CD14-positive monocyte (primary cell): Measurements from ENCODE around the gene CARD11. TPM values are rescaled to one million over a fixed set of nuclear protein-coding genes. Genes with fewer than 3 reads are reported as not detected.
A peak's percentile ranks its signal among the peaks of the same experiment; 100 is the strongest.

Source experiments
- DNase-seq, 3 donors: peaks; one replicate each; pipeline ENCODE4 v3.0.0-alpha.2; 2011 to 2022
- H2AFZ ChIP-seq: 2 replicates; pipeline ENCODE4 v1.6.0; 2012; ENCODE audit warnings: mild to moderate bottlenecking, low read depth, low read length, inconsistent platforms; ENCODE audit not compliant: insufficient read depth, poor library complexity, severe bottlenecking
- H3K27ac ChIP-seq, 2 donors: 1 replicate in 1 of 2; 2 replicates in 1 of 2; pipeline ENCODE4 v1.5.1; 2012 to 2013; ENCODE audit warnings: low read length in 2 of 2, control low read depth in 1 of 2, inconsistent platforms in 1 of 2, low read depth in 1 of 2, mild to moderate bottlenecking in 1 of 2
- H3K27me3 ChIP-seq, 2 donors: one replicate each; pipeline versions ENCODE4 v1.6.0 to v1.6.1; 2011 to 2013; ENCODE audit warnings: low read length in 2 of 2; ENCODE audit not compliant: control insufficient read depth in 2 of 2, insufficient read depth in 2 of 2
- H3K36me3 ChIP-seq, 2 donors: replicated peaks in 1 of 2; 1 replicate in 1 of 2; 2 replicates in 1 of 2; pipeline versions ENCODE4 v1.5.1 to v1.6.1; 2012 to 2013; ENCODE audit warnings: low read length in 2 of 2, control low read depth in 1 of 2, inconsistent platforms in 1 of 2, mild to moderate bottlenecking in 1 of 2; ENCODE audit not compliant: insufficient read depth in 2 of 2, control insufficient read depth in 1 of 2
- H3K4me1 ChIP-seq, 2 donors: 1 replicate in 1 of 2; 2 replicates in 1 of 2; pipeline versions ENCODE4 v1.5.1 to v1.6.1; 2012 to 2013; ENCODE audit warnings: low read length in 2 of 2, control low read depth in 1 of 2, inconsistent platforms in 1 of 2, mild to moderate bottlenecking in 1 of 2, moderate library complexity in 1 of 2; ENCODE audit not compliant: insufficient read depth in 2 of 2, control insufficient read depth in 1 of 2
- H3K4me2 ChIP-seq: replicated peaks from 2 replicates; pipeline ENCODE3; 2012; ENCODE audit warnings: low read length, moderate library complexity, mild to moderate bottlenecking; ENCODE audit not compliant: poor library complexity, severe bottlenecking; ENCODE audit errors: extremely low read depth
- H3K4me3 ChIP-seq, 3 experiments: fragments of 200-600 bp in 1 of 3; sonication (generic) in 1 of 3; replicated peaks in 1 of 3; 1 replicate in 2 of 3; 2 replicates in 1 of 3; pipeline ENCODE4 v1.5.1; 2011 to 2013; ENCODE audit warnings: low read length in 3 of 3, mild to moderate bottlenecking in 3 of 3, control low read depth in 2 of 3, low read depth in 2 of 3, inconsistent platforms in 1 of 3, moderate library complexity in 1 of 3
- H3K79me2 ChIP-seq: 2 replicates; pipeline ENCODE4 v1.6.0; 2012; ENCODE audit warnings: mild to moderate bottlenecking, control low read depth, inconsistent platforms, low read length, moderate library complexity; ENCODE audit not compliant: insufficient read depth
- H3K9ac ChIP-seq: 2 replicates; pipeline ENCODE4 v1.6.0; 2017; ENCODE audit warnings: low read length, mild to moderate bottlenecking; ENCODE audit not compliant: insufficient read depth, poor library complexity, severe bottlenecking
- H3K9me3 ChIP-seq, 2 donors: replicated peaks in 1 of 2; 1 replicate in 1 of 2; 2 replicates in 1 of 2; pipeline versions ENCODE4 v1.5.1 to v1.6.1; 2012 to 2013; ENCODE audit warnings: low read length in 2 of 2, control low read depth in 1 of 2; ENCODE audit not compliant: control insufficient read depth in 1 of 2, insufficient read depth in 1 of 2
- H4K20me1 ChIP-seq: 2 replicates; pipeline ENCODE4 v1.6.0; 2012; ENCODE audit warnings: mild to moderate bottlenecking, low read length, control low read depth, moderate library complexity; ENCODE audit not compliant: insufficient read depth
- H3K27ac Mint-ChIP-seq, 7 donors: one replicate each; pipeline ENCODE4 v1.8.0; 2020; ENCODE audit warnings: mild to moderate bottlenecking in 7 of 7, mixed read lengths in 7 of 7, moderate library complexity in 6 of 7, inconsistent platforms in 2 of 7
- H3K27me3 Mint-ChIP-seq, 3 donors: one replicate each; pipeline ENCODE4 v1.8.0; 2021 to 2022; ENCODE audit warnings: low read depth in 3 of 3, mild to moderate bottlenecking in 3 of 3, mixed read lengths in 3 of 3, moderate library complexity in 3 of 3, inconsistent platforms in 1 of 3
- H3K36me3 Mint-ChIP-seq, 2 donors: one replicate each; pipeline ENCODE4 v1.8.0; 2020; ENCODE audit warnings: mixed read lengths in 2 of 2, inconsistent platforms in 1 of 2, mild to moderate bottlenecking in 1 of 2
- H3K4me1 Mint-ChIP-seq: one replicate; pipeline ENCODE4 v1.8.0; 2020; ENCODE audit warnings: mild to moderate bottlenecking, mixed read lengths
- H3K4me3 Mint-ChIP-seq, 2 donors: one replicate each; pipeline ENCODE4 v1.8.0; 2020; ENCODE audit warnings: mild to moderate bottlenecking in 2 of 2, mixed read lengths in 2 of 2, moderate library complexity in 1 of 2
- H3K9me3 Mint-ChIP-seq, 7 donors: one replicate each; pipeline ENCODE4 v1.8.0; 2020 to 2022; ENCODE audit warnings: mixed read lengths in 7 of 7, mild to moderate bottlenecking in 6 of 7, moderate library complexity in 6 of 7, inconsistent platforms in 2 of 7
- CTCF ChIP-seq: fragments of 200-600 bp; IDR thresholded peaks from one replicate; pipeline ENCODE4 v1.8.0; 2022; ENCODE audit warnings: antibody characterized with exemption, mild to moderate bottlenecking
- WGBS: methylation state at CpG from one replicate; pipeline ENCODE4 v1.1.5; 2013; ENCODE audit warnings: missing lambda C conversion rate; ENCODE audit not compliant: insufficient coverage; 5-methylcytosine and 5-hydroxymethylcytosine counted together
- intact Hi-C, 2 donors: fragments of 100-400 bp; cut with micrococcal nuclease; formaldehyde crosslinking; loops; one replicate each; pipeline versions ENCODE4 v1.15.0 to v1.15.1; 2023
- polyA plus RNA-seq, 3 donors: library from polyadenylated mRNA; depleted of rRNA in 1 of 3; unstranded in 2 of 3; stranded (reverse) in 1 of 3; fragments of 300-500 nt in 2 of 3; fragments of >200 nt in 1 of 3; fragmentation: Illumina TruSeq in 2 of 3; gene quantifications; 1 replicate in 2 of 3; 2 replicates in 1 of 3; pipeline ENCODE4 v1.2.3, GENCODE V29; 2012 to 2021

The CARD11 gene
- polyA plus RNA-seq, 3 donors = 0.04 to 0.17 TPM; not detected in 1

GRCh38 chr7:2982831-2983230 is 60.8 kb downstream of the CARD11 start:
- Histone ChIP-seq H3K27me3 (peaks cover 15 to 29% of the 10 kb centered on the region in 2 donors), H3K79me2 (no peaks in the 10 kb centered on the region), H3K4me3 (no peak overlapping the region), H4K20me1 (no peaks in the 10 kb centered on the region), H3K4me2 (no peak overlapping the region), H3K36me3 (no peaks in the 10 kb centered on the region), H2AFZ (no peak overlapping the region), H3K4me1 (peaks cover 26% of the 10 kb centered on the region in 2 donors), H3K9ac (no peak overlapping the region), H3K9me3 (peaks cover 5 to 9% of the 10 kb centered on the region in 2 donors), H3K27ac (no peak overlapping the region)
- Mint-ChIP-seq H3K36me3 (peaks cover 0 to 8% of the 10 kb centered on the region in 2 donors), H3K4me1 (peaks cover 34% of the 10 kb centered on the region), H3K27ac (no peak overlapping the region), H3K4me3 (no peak overlapping the region), H3K27me3 (peaks cover 39 to 42% (median 41%) of the 10 kb centered on the region in 3 donors), H3K9me3 (peaks cover 0 to 11% (median 6%) of the 10 kb centered on the region in 7 donors)
- TF ChIP-seq CTCF = no peak
- 52% methylated on average over 3 of the region's 7 CpGs for WGBS
- DNase-seq = peak in 1 of 3 donors; percentile 4
- intact Hi-C loops = no loop called here

GRCh38 chr7:2982401-2982800 is 61.3 kb downstream of the CARD11 start:
- Histone ChIP-seq H3K9me3 (peaks cover 5 to 9% of the 10 kb centered on the region in 2 donors), H3K27ac (no peak overlapping the region), H3K79me2 (no peaks in the 10 kb centered on the region), H3K4me2 (no peak overlapping the region), H3K4me1 (peaks cover 26% of the 10 kb centered on the region in 2 donors), H3K36me3 (no peaks in the 10 kb centered on the region), H2AFZ (no peak overlapping the region), H3K4me3 (no peak overlapping the region), H3K9ac (no peak overlapping the region), H4K20me1 (no peaks in the 10 kb centered on the region), H3K27me3 (peaks cover 15 to 29% of the 10 kb centered on the region in 2 donors)
- no peak for TF ChIP-seq CTCF
- peaks cover 34% of the 10 kb centered on the region for H3K4me1 Mint-ChIP-seq
- peaks cover 0 to 14% (median 6%) of the 10 kb centered on the region in 7 donors for H3K9me3 Mint-ChIP-seq
- DNase-seq = no peak
- 94% methylated on average over 10 of the region's 11 CpGs for WGBS
- peaks cover 0 to 8% of the 10 kb centered on the region in 2 donors for H3K36me3 Mint-ChIP-seq
- H3K4me3 Mint-ChIP-seq = no peak overlapping the region
- no peak overlapping the region for H3K27ac Mint-ChIP-seq
- intact Hi-C loops = no loop called here
- peaks cover 43 to 46% (median 46%) of the 10 kb centered on the region in 3 donors for H3K27me3 Mint-ChIP-seq
